Measurements from ENCODE around the gene UBXN7.

DNA sequence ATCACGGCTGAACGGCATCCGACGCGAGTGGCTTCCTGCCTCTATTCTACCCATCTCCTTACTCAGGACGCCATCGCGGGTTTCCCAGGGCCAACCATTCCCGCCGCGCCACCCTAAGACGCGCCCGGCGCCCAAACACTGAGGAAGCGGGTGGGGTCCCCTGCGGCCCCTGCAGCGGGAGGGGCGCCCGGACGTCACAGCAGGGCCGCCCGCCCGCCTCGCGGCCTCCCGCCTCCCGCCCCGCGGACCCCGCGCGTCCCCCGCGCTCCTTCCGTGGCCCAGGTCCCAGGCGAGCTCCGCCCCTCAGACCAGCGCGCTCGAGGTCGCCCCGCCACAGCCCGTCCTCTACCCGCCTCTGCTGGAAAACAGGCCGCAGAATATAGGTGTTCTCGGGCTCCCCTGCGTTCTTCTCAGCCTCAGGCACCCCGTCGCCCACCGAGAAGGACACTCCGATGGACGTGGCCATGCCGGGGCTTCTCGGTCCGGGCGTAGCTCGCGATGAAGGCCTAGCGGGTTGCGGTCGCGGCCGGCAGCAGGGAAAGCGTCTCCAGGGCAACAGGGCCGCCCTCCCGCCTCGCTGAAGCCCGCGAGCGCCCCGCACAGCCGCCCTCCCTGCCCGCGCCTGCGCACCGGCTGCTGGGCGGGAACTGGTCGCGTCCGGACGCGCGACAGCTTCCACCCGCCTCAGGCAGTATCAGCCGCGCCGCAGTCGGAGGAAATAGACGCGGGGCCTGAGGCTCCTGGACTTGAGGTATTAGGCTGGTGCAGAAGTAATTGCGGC, 114.3 kb downstream of the UBXN7 start, which contains the start of gene DYNLT2B:
- no peak for TF ChIP-seq RAD21 (IDR thresholded peaks at IDR 0.05; ENCODE audit: low read depth)
- no peak for TF ChIP-seq TEAD4 (IDR thresholded peaks at IDR 0.05)
- TF ChIP-seq, protein P1, sequence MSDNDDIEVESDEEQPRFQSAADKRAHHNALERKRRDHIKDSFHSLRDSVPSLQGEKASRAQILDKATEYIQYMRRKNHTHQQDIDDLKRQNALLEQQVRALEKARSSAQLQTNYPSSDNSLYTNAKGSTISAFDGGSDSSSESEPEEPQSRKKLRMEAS (IDR thresholded peaks at IDR 0.05), result peak; percentile 91
- TF ChIP-seq EP300 (IDR thresholded peaks at IDR 0.05; ENCODE audit: borderline replicate concordance), result no peak; the same call in 1 of the 2 replicates

All from Ishikawa (cell line).